GM18508 (cell line): Measurements from ENCODE around the gene RPLP1.

ENCODE experiments used
- ATAC-seq: cut with Tn5 transposase; IDR thresholded peaks from one replicate; pipeline ENCODE4 v1.9.1; 2021; ENCODE audit warnings: moderate number of reproducible peaks; ENCODE audit not compliant: insufficient read depth, unreplicated experiment

The RPLP1 gene

DNA sequence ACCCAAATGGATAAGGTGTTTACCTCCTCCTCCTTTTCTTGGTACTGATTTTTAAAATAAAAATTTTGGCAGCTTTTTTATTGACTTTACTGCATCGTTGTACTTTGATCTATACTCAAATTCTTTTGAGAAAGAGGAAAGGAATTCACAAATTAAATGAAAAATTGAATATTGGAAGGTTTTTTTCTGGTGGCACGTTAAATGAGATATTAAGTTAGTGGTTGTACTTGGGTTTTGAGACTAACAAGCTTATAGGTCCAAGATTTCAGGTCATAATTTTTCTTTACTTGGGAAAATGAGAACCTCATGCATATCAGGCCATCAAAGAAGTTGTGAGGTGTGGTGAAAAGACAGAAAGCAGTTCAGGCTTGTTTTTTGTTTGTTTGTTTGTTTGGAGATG is 14.1 kb downstream of the RPLP1 start:
- ATAC-seq, result no peak

- ATAC-seq, result no peak
Observed at GRCh38 chr15:69467636-69468035, 15.0 kb downstream of the RPLP1 start.

- no peak for ATAC-seq
Observed at GRCh38 chr15:69468241-69469121, 15.9 kb downstream of the RPLP1 start.

- no peak for ATAC-seq
Observed at GRCh38 chr15:69469467-69470201, 17.0 kb downstream of the RPLP1 start.

GRCh38 chr15:69472046-69472445 is 19.4 kb downstream of the RPLP1 start:
- ATAC-seq, result no peak

GRCh38 chr15:69472562-69472961 is 19.9 kb downstream of the RPLP1 start:
- ATAC-seq, result no peak

DNA sequence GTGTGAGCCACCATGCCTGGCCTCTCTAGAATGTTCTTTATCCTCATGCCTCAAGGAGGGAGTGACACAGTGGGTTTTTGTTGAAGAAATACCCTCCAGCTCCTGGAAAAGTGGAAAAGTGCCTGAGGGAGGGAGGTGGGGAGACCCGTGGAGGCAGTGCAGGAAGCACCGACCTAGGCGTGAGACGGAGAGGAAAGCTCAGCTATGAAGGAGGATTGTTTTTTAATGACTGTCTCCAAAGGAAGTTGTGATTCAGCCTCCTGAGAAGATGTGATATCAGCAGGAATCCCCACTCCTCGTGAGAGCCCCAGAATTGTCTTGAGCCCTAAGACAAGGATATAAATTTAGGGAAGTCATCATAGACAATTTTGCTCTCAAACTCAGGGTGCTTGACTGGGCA is 21.7 kb downstream of the RPLP1 start:
- ATAC-seq, result no peak

- no peak for ATAC-seq
Observed at GRCh38 chr15:69474846-69475455, 22.3 kb downstream of the RPLP1 start.

DNA sequence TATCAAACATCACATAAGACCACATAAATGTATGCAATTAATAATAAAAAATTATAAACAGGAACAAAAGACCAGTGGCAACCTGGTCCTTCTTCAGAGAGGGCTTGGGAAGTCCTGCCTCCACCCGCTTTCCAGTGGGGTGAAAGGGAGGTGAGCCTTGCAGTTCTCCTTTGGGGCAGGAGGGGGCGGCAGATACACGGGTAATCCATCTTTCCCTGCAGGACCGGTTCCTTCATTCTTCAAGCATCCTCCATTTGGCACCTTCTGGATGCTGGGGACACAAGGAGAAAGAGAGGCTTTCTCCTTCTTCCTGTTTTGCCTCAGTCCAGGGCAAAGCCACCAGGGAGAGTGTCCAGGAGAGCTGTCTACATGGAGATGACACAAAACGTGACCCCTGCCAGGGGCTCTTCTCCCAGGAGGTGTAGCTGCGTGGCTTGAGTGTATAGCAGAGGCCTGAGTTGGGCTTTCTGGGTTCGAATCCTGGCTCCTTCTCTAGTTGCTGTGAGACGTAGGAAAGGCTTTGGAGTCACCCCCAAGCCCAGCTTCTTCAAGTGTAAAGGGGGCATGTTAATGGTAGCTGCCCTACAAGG is 23.2 kb downstream of the RPLP1 start:
- ATAC-seq, result no peak

GRCh38 chr15:69476704-69477473 is 24.3 kb downstream of the RPLP1 start:
- no peak for ATAC-seq

- ATAC-seq, result no peak
Observed at GRCh38 chr15:69478259-69478781, 25.7 kb downstream of the RPLP1 start.

- ATAC-seq, result no peak
Observed at GRCh38 chr15:69479081-69479480, 26.5 kb downstream of the RPLP1 start.

GRCh38 chr15:69479971-69480370 is 27.4 kb downstream of the RPLP1 start:
- no peak for ATAC-seq

GRCh38 chr15:69480932-69481331 is 28.3 kb downstream of the RPLP1 start:
- no peak for ATAC-seq

GRCh38 chr15:69482686-69483256 is 30.2 kb downstream of the RPLP1 start:
- no peak for ATAC-seq

GRCh38 chr15:69484837-69485236 is 32.2 kb downstream of the RPLP1 start:
- no peak for ATAC-seq

GRCh38 chr15:69486481-69487110 is 34.0 kb downstream of the RPLP1 start:
- no peak for ATAC-seq

- no peak for ATAC-seq
Observed at GRCh38 chr15:69489073-69489571, 36.5 kb downstream of the RPLP1 start.
